Panc1 (cell line): Measurements from ENCODE around the gene CFAP410.

ENCODE experiments used
- POLR2AphosphoS5 ChIP-seq: IDR thresholded peaks from 2 replicates; pipeline ENCODE4 v1.6.1; 2012; ENCODE audit warnings: mild to moderate bottlenecking, low read depth, low read length, moderate library complexity
- SIN3A ChIP-seq: IDR thresholded peaks from 2 replicates; pipeline ENCODE4 v1.6.1; 2012; ENCODE audit warnings: low read depth, mild to moderate bottlenecking, low read length, moderate library complexity, borderline replicate concordance; ENCODE audit not compliant: insufficient read depth
- TCF7L2 ChIP-seq: IDR thresholded peaks from 2 replicates; pipeline ENCODE4 v1.6.1; 2011; ENCODE audit warnings: mild to moderate bottlenecking, low read depth, low read length, inconsistent platforms
- TF ChIP-seq, protein P1 (sequence below): fragments of 450-650 bp; IDR thresholded peaks from 2 replicates; pipeline ENCODE4 v1.5.1; 2017; ENCODE audit warnings: mild to moderate bottlenecking
- TF ChIP-seq, protein P2 (sequence below), 2 experiments: IDR thresholded peaks; 2 replicates each; pipeline ENCODE4 v1.6.1; 2011 to 2012; ENCODE audit warnings: low read depth in 2 of 2, control low read depth in 1 of 2, low read length in 1 of 2, mild to moderate bottlenecking in 1 of 2, moderate library complexity in 1 of 2; ENCODE audit not compliant: insufficient read depth in 1 of 2

DNA sequence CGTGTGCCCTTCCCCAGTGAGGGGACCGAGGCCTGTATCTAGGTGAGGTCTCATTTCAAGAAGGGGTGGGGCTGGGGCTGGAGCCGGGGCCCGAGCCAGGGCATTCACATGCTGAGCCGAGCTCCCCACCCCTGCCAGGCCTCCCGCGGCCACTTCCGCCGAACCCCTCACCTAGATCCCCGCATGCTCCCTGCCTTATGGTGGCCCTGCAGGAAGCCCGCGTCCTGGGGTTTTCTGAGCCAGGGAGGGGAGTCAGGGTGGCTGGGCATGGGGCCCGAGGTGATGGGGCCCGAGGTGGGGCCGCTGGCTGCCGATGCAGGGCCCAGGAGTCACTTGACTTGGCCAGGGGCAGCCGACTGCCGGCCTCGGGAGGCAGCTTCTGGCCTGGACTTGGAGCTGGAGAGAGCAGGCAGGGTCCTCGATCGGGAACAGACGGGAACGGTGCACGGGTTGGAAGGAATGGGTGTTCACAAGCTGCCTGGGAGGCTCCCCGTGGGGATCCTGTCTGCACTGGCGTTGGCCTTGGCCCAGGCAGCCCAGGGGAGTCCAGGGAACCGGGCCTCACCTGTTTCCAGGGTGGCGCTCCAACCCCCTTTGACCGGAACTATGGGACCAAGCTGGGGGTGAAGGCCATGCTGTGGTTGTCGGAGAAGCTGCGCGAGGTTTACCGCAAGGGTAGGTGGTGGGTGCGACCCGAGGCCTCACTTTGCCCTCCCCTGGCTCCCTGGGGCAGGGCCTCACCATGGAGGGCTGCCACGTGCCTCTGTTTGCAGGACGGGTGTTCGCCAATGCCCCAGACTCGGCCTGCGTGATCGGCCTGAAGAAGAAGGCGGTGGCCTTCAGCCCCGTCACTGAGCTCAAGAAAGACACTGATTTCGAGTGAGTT is 13.6 kb downstream of the CFAP410 start:
- TF ChIP-seq, protein P1, sequence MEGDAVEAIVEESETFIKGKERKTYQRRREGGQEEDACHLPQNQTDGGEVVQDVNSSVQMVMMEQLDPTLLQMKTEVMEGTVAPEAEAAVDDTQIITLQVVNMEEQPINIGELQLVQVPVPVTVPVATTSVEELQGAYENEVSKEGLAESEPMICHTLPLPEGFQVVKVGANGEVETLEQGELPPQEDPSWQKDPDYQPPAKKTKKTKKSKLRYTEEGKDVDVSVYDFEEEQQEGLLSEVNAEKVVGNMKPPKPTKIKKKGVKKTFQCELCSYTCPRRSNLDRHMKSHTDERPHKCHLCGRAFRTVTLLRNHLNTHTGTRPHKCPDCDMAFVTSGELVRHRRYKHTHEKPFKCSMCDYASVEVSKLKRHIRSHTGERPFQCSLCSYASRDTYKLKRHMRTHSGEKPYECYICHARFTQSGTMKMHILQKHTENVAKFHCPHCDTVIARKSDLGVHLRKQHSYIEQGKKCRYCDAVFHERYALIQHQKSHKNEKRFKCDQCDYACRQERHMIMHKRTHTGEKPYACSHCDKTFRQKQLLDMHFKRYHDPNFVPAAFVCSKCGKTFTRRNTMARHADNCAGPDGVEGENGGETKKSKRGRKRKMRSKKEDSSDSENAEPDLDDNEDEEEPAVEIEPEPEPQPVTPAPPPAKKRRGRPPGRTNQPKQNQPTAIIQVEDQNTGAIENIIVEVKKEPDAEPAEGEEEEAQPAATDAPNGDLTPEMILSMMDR, result no peak
- TF ChIP-seq, protein P2, sequence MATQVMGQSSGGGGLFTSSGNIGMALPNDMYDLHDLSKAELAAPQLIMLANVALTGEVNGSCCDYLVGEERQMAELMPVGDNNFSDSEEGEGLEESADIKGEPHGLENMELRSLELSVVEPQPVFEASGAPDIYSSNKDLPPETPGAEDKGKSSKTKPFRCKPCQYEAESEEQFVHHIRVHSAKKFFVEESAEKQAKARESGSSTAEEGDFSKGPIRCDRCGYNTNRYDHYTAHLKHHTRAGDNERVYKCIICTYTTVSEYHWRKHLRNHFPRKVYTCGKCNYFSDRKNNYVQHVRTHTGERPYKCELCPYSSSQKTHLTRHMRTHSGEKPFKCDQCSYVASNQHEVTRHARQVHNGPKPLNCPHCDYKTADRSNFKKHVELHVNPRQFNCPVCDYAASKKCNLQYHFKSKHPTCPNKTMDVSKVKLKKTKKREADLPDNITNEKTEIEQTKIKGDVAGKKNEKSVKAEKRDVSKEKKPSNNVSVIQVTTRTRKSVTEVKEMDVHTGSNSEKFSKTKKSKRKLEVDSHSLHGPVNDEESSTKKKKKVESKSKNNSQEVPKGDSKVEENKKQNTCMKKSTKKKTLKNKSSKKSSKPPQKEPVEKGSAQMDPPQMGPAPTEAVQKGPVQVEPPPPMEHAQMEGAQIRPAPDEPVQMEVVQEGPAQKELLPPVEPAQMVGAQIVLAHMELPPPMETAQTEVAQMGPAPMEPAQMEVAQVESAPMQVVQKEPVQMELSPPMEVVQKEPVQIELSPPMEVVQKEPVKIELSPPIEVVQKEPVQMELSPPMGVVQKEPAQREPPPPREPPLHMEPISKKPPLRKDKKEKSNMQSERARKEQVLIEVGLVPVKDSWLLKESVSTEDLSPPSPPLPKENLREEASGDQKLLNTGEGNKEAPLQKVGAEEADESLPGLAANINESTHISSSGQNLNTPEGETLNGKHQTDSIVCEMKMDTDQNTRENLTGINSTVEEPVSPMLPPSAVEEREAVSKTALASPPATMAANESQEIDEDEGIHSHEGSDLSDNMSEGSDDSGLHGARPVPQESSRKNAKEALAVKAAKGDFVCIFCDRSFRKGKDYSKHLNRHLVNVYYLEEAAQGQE (IDR thresholded peaks at IDR 0.05; ENCODE audit: insufficient read depth in 1 of 2, low read depth in 2 of 2, low read length in 1 of 2), result no peak
- TF ChIP-seq POLR2AphosphoS5 (no peak), SIN3A (no peak), TCF7L2 (no peak)
